DND-41 (cell line): ENCODE measurements around the gene CCDC136.
A peak's percentile ranks its signal among the peaks of the same experiment; 100 is the strongest.

Experiments
- ATAC-seq: fragments of 200-7000 bp; cut with Tn5 transposase; 3 replicates; pipeline ENCODE4 v1.9.1; 2021; ENCODE audit warnings: low read depth; ENCODE audit not compliant: insufficient read depth
- DNase-seq: peaks from one replicate; pipeline ENCODE4 v3.0.0-alpha.2; 2020
- H2AFZ ChIP-seq: 2 replicates; pipeline ENCODE4 v1.6.0; 2012; ENCODE audit warnings: low read depth, low read length
- H3K27ac ChIP-seq: 2 replicates; pipeline ENCODE4 v1.5.1; 2012; ENCODE audit warnings: low read length, inconsistent platforms
- H3K27me3 ChIP-seq: fragments of 200-600 bp; sonication (generic); 2 replicates; pipeline ENCODE4 v1.6.0; 2012; ENCODE audit warnings: low read length, mild to moderate bottlenecking, inconsistent platforms; ENCODE audit not compliant: insufficient read depth, poor library complexity
- H3K36me3 ChIP-seq: 2 replicates; pipeline ENCODE4 v1.5.1; 2012; ENCODE audit warnings: low read length, inconsistent platforms; ENCODE audit not compliant: insufficient read depth
- H3K4me1 ChIP-seq: 2 replicates; pipeline ENCODE4 v1.5.1; 2012; ENCODE audit warnings: mild to moderate bottlenecking, low read length; ENCODE audit not compliant: insufficient read depth
- H3K4me2 ChIP-seq: 2 replicates; pipeline ENCODE4 v1.6.0; 2012; ENCODE audit warnings: mild to moderate bottlenecking, moderate library complexity, low read length, inconsistent platforms; ENCODE audit not compliant: insufficient read depth
- H3K4me3 ChIP-seq, 2 experiments: fragments of 200-600 bp in 1 of 2; shearing (Covaris generic) in 1 of 2; 2 replicates each; pipeline ENCODE4 v1.5.1; 2012 to 2016; ENCODE audit warnings: inconsistent platforms in 2 of 2, low read length in 2 of 2, mild to moderate bottlenecking in 2 of 2, low read depth in 1 of 2, moderate library complexity in 1 of 2
- H3K79me2 ChIP-seq: 2 replicates; pipeline ENCODE4 v1.6.0; 2012; ENCODE audit warnings: low read length, inconsistent platforms; ENCODE audit not compliant: insufficient read depth
- H3K9ac ChIP-seq: 2 replicates; pipeline ENCODE4 v1.6.0; 2012; ENCODE audit warnings: low read depth, mild to moderate bottlenecking, inconsistent platforms, low read length, moderate library complexity
- H3K9me3 ChIP-seq: 2 replicates; pipeline ENCODE4 v1.5.1; 2012; ENCODE audit warnings: low read length, moderate library complexity, mild to moderate bottlenecking, inconsistent platforms; ENCODE audit not compliant: insufficient read depth, severe bottlenecking
- H4K20me1 ChIP-seq: 2 replicates; pipeline ENCODE4 v1.6.0; 2012; ENCODE audit warnings: low read length; ENCODE audit not compliant: insufficient read depth
- CTCF ChIP-seq: IDR thresholded peaks from 2 replicates; pipeline ENCODE4 v1.5.1; 2012; ENCODE audit warnings: borderline replicate concordance, low read length, moderate library complexity, mild to moderate bottlenecking; ENCODE audit not compliant: poor library complexity, severe bottlenecking; ENCODE audit errors: extremely low read depth
- EZH2 ChIP-seq: IDR thresholded peaks from 3 replicates; pipeline ENCODE4 v1.6.1; 2012; ENCODE audit warnings: borderline replicate concordance, low read depth, mild to moderate bottlenecking, moderate library complexity, low read length, inconsistent platforms; ENCODE audit not compliant: severe bottlenecking

Gene CCDC136

GRCh38 chr7:128788446-128789412 lies 3.0 kb upstream of the CCDC136 start:
- Histone ChIP-seq H2AFZ (no peak overlapping the region), H3K79me2 (0 out of 2 replicates have a peak, but pooled peaks cover 7% of the 10 kb centered on the region), H3K9ac (no peak overlapping the region), H3K27me3 (peaks cover 7% of the 10 kb centered on the region), H4K20me1 (no peaks in the 10 kb centered on the region), H3K9me3 (no peaks in the 10 kb centered on the region), H3K4me1 (peaks cover 21% of the 10 kb centered on the region), H3K4me3 (no peak overlapping the region), H3K36me3 (no peaks in the 10 kb centered on the region; the same call in 1 of the 2 replicates), H3K4me2 (no peak overlapping the region), H3K27ac (no peak overlapping the region)
- ATAC-seq: no peak
- TF ChIP-seq EZH2 (no peak), CTCF (no peak)
- no peak for DNase-seq

- Histone ChIP-seq H3K27me3 (peaks cover 7% of the 10 kb centered on the region), H3K9ac (peak overlapping the region; percentile 86), H3K4me2 (peak overlapping the region; percentile 99), H3K27ac (peak overlapping the region; percentile 66), H3K79me2 (0 out of 2 replicates have a peak, but pooled peaks cover 7% of the 10 kb centered on the region), H3K4me3 (peak overlapping the region; percentile 93 to 99; a peak in 3 of 4 replicates), H3K36me3 (peaks cover 11% of the 10 kb centered on the region), H2AFZ (peak overlapping the region; percentile 99), H3K9me3 (no peaks in the 10 kb centered on the region), H3K4me1 (peaks cover 21% of the 10 kb centered on the region), H4K20me1 (no peaks in the 10 kb centered on the region)
- TF ChIP-seq EZH2 (no peak), CTCF (no peak)
- ATAC-seq: peak; percentile 25
- peak; percentile 40 for DNase-seq
These were observed 1.3 kb upstream of the CCDC136 start for GRCh38 chr7:128790315-128791041.

- ATAC-seq (no peak), DNase-seq (no peak)
- Histone ChIP-seq H3K79me2 (0 out of 2 replicates have a peak, but pooled peaks cover 7% of the 10 kb centered on the region), H2AFZ (peak overlapping the region; percentile 99), H3K27ac (peak overlapping the region; percentile 71), H4K20me1 (no peaks in the 10 kb centered on the region), H3K4me2 (peak overlapping the region; percentile 99), H3K9ac (peak overlapping the region; percentile 86), H3K4me1 (peaks cover 21% of the 10 kb centered on the region), H3K4me3 (peak overlapping the region; percentile 93 to 99; a peak in 3 of 4 replicates), H3K36me3 (peaks cover 11% of the 10 kb centered on the region), H3K27me3 (peaks cover 7% of the 10 kb centered on the region), H3K9me3 (no peaks in the 10 kb centered on the region)
- TF ChIP-seq EZH2: no peak
- TF ChIP-seq CTCF: no peak
These were observed 182 bp downstream of the CCDC136 start for GRCh38 chr7:128791972-128792327.
